ENCODE data around the gene SCART1.
"Not testable (repeated sequence)": the region's sequence is repeated elsewhere in the genome, so short reads cannot be mapped to it uniquely, and the experiment has no call there.

SCART1 gene

DNA sequence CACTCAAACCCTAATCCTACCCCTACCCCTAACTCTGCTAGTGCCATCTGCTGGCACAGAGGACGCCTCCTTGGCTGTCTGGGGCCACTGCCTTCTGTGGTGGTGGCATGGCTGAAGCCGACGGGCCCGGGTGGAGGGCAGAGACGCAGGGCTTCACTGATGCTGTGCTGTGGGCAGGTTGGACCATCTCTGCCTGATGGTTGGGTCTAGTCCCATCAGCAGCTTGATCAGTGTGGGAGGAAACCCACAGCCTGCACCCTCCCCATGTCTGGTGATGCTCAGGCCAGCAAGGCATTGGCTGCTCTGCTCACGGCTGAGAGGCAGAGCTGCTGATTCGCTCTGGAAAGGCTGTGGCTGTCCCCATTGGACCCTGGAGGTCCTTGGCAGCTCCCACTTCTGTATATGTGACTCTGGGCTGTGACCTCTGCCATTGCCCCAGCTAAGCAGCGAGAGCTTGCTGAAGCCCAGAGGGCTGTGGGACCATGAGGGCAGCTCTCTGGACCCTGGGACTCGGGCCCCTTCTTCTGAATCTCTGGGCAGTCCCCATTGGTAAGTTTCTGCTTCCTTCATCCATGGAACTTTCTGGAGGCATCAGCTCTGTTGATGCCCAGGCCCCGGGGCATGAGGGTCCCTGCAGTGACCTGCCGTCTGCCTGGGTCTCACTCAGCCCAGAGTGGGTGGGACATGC lies at the start of gene SCART1:
Gene SCART1, plus strand, starts transcription at position 430 of the 688 bp plus-strand sequence. Its CDS starts 53 bp downstream, at position 483.
- Mint-ChIP-seq H3K4me1 (no peaks in the 10 kb centered on the region), H3K36me3 (ENCODE audit: low read depth) (peaks cover 7% of the 10 kb centered on the region)

DNA sequence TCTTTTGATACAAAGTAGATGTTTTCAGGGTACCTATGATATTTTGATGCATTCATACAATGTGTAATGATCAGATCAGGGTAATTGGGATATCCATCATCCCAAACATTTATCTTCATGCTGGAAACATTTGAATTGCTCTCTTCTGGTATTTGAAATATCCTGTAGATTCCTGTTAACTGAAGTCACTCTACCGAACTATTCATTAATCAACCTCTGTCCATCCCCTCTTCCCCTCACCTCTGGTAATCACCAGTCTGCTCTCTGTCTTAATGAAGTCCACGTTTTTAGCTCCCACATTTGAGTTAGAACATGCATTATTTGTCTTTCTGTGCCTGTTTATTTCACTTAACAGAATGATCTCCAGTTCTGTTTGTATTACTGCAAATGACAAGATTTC lies 48.5 kb upstream of the SCART1 start:
- TF ChIP-seq, protein P1, sequence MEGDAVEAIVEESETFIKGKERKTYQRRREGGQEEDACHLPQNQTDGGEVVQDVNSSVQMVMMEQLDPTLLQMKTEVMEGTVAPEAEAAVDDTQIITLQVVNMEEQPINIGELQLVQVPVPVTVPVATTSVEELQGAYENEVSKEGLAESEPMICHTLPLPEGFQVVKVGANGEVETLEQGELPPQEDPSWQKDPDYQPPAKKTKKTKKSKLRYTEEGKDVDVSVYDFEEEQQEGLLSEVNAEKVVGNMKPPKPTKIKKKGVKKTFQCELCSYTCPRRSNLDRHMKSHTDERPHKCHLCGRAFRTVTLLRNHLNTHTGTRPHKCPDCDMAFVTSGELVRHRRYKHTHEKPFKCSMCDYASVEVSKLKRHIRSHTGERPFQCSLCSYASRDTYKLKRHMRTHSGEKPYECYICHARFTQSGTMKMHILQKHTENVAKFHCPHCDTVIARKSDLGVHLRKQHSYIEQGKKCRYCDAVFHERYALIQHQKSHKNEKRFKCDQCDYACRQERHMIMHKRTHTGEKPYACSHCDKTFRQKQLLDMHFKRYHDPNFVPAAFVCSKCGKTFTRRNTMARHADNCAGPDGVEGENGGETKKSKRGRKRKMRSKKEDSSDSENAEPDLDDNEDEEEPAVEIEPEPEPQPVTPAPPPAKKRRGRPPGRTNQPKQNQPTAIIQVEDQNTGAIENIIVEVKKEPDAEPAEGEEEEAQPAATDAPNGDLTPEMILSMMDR (IDR thresholded peaks at IDR 0.05; ENCODE audit: unreplicated experiment in 3 of 3) = no peak

More for the DNA sequence above, at the start of gene SCART1:
- no peak within 1 kb of the TSS for H3K27ac Mint-ChIP-seq
- TF ChIP-seq, protein P1 (IDR thresholded peaks at IDR 0.05; ENCODE audit: unreplicated experiment in 3 of 3) = no peak
- H3K4me3 Mint-ChIP-seq = no peak within 1 kb of the TSS
- H3K27me3 Mint-ChIP-seq (ENCODE audit: low read depth) = peaks cover 3% of the 10 kb centered on the region
- H3K9me3 Mint-ChIP-seq = peaks cover 37% of the 10 kb centered on the region

DNA sequence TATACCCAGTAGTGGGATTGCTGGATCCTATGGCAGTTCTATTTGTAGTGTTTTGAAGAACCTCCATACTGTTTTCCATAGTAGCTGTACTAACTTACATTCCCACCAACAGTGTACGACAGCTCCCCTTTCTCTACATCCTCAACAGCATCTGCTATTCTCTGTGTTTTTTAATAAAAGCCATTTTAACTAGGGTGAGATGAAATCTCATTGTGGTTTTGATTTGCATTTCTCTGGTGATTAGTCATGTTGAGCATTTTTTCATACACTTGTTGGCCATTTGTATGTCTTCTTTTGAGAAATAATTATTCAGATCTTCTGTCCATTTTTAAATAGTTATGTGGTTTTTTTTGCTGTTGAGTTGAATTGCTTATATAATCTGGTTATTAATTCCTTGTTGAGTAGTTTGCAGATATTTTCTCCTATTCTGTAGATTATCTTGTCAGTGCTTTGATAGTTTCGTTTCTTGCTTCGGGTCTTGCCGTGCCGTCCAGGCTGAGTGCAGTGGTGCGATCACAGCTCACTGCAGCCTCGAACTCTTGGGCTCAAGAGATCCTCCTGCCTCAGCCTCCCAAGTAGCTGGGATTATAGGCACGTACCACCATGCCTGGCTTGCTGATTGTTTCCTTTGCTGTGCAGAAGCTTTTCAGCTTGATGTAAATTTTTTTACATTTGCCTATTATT lies 47.8 kb upstream of the SCART1 start:
- peaks cover 42% of the 10 kb centered on the region for H3K9me3 Mint-ChIP-seq

More for the DNA sequence above, 48.5 kb upstream of the SCART1 start:
- Mint-ChIP-seq H3K27ac (no peak overlapping the region), H3K27me3 (ENCODE audit: low read depth) (no peaks in the 10 kb centered on the region), H3K4me1 (no peaks in the 10 kb centered on the region), H3K36me3 (ENCODE audit: low read depth) (peaks cover 87% of the 10 kb centered on the region), H3K9me3 (peaks cover 35% of the 10 kb centered on the region), H3K4me3 (no peak overlapping the region)

DNA sequence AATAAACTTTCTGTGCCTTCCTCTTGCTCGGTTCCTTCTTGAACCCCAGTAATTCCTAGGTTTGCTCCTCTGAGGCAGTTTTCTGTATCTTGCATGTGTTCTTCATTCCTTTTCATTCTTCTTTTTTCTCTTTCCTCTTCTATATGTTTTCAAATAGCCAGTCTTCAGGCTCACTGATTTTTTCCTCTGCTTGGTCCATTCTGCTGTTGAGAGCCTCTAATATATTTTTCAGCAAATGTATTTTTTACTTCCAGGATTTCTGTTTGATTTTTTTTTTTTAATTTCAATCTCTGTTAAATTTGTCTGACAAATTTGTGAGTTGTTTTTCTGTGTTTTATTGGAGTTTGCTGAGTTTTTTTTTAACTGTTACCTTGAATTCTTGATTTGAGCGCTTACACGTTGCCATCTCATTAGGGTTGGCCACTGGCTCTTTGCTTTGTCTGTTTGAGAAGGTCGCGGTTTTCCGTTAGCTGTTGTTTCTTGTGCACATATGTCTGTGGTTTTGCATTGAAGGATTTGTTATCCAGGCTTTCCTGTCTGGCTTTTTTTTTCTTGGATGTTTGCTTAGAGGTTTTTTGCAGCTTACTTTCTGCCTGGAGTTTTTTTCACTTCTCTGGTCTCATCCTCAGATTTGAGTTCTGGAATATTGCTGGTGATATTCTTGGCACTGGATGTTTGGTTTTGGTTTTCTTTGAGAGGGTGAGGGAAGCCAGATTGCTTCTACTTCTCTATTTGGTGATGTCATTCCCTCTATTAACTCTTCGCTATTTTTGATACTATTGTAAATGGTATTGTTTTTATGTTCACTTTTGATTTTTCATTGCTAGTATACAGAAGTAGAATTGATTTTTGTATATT lies 42.0 kb upstream of the SCART1 start:
- TF ChIP-seq, protein P1 (IDR thresholded peaks at IDR 0.05; ENCODE audit: unreplicated experiment in 3 of 3) = no peak
- H3K4me3 Mint-ChIP-seq = no peak overlapping the region
- H3K9me3 Mint-ChIP-seq = peaks cover 70% of the 10 kb centered on the region
- H3K27me3 Mint-ChIP-seq (ENCODE audit: low read depth) = no peaks in the 10 kb centered on the region
- H3K4me1 Mint-ChIP-seq = no peaks in the 10 kb centered on the region
- H3K27ac Mint-ChIP-seq = no peak overlapping the region
- peaks cover 95% of the 10 kb centered on the region for H3K36me3 Mint-ChIP-seq (ENCODE audit: low read depth)

More for the DNA sequence above, 47.8 kb upstream of the SCART1 start:
- TF ChIP-seq, protein P1 (IDR thresholded peaks at IDR 0.05; ENCODE audit: unreplicated experiment in 3 of 3) = no peak
- H3K36me3 Mint-ChIP-seq (ENCODE audit: low read depth) = peaks cover 90% of the 10 kb centered on the region
- H3K4me1 Mint-ChIP-seq = no peaks in the 10 kb centered on the region
- no peaks in the 10 kb centered on the region for H3K27me3 Mint-ChIP-seq (ENCODE audit: low read depth)
- no peak overlapping the region for H3K27ac Mint-ChIP-seq
- H3K4me3 Mint-ChIP-seq = no peak overlapping the region

DNA sequence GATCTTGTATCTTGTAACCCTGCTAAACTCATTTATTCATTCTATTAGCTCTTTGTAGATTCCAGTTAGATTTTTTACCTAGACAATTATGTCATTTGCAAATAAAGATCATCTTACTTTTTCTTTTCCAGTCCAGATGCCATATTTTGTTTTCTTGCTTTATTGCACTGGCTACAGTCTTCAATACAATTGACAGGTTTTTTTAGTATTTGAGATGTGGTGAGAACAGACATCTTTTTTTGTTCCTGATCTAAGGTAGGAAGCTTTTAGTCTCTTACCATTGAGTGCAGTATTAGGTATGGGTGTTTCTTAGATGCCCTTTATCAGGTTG lies 41.4 kb upstream of the SCART1 start:
- TF ChIP-seq, protein P1 (IDR thresholded peaks at IDR 0.05; ENCODE audit: unreplicated experiment in 3 of 3) = no peak
- Mint-ChIP-seq H3K36me3 (ENCODE audit: low read depth) (peaks cover 89% of the 10 kb centered on the region), H3K9me3 (peaks cover 65% of the 10 kb centered on the region), H3K27ac (no peak overlapping the region), H3K4me1 (no peaks in the 10 kb centered on the region), H3K27me3 (ENCODE audit: low read depth) (no peaks in the 10 kb centered on the region), H3K4me3 (no peak overlapping the region)

DNA sequence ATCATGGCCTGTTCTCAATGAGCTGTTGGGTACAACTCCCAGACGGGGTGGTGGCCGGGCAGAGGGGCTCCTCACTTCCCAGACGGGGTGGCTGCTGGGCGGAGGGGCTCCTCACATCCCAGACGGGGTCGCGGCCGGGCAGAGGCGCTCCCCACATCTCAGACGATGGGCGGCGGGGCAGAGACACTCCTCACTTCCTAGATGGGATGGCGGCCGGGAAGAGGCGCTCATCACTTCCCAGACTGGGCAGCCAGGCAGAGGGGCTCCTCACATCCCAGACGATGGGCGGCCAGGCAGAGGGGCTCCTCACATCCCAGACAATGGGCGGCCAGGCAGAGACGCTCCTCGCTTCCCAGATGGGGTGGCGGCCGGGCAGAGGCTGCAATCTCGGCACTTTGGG lies 39.3 kb upstream of the SCART1 start:
- not testable (repeated sequence) for H3K4me3 Mint-ChIP-seq; H3K27ac Mint-ChIP-seq; H3K4me1 Mint-ChIP-seq; H3K27me3 Mint-ChIP-seq (ENCODE audit: low read depth)
- Mint-ChIP-seq H3K9me3 (peaks cover 47% of the 10 kb centered on the region), H3K36me3 (ENCODE audit: low read depth) (peaks cover 82% of the 10 kb centered on the region)
